ENCODE results near the gene ALG1.
"Not testable (repeated sequence)": the region's sequence is repeated elsewhere in the genome, so short reads cannot be mapped to it uniquely, and the experiment has no call there.

Gene ALG1

GRCh38 chr16:5103296-5104032, 31.8 kb downstream of the ALG1 start:
- DNase-seq: not testable (repeated sequence)

- DNase-seq: not testable (repeated sequence)
Observed at GRCh38 chr16:5105039-5105438, 33.4 kb downstream of the ALG1 start.

- DNase-seq: no peak
Observed at GRCh38 chr16:5108505-5109158, 37.0 kb downstream of the ALG1 start.

GRCh38 chr16:5110933-5111332, 39.3 kb downstream of the ALG1 start:
- not testable (repeated sequence) for DNase-seq

GRCh38 chr16:5116780-5117295, 45.2 kb downstream of the ALG1 start:
- DNase-seq: not testable (repeated sequence)

- DNase-seq: peak; percentile 20
Observed at GRCh38 chr16:5117300-5118087, 45.9 kb downstream of the ALG1 start.

- not testable (repeated sequence) for DNase-seq
Observed at GRCh38 chr16:5131467-5132004, 59.9 kb downstream of the ALG1 start.

GRCh38 chr16:5132915-5133600, 61.4 kb downstream of the ALG1 start:
- DNase-seq: not testable (repeated sequence)

- not testable (repeated sequence) for DNase-seq
Observed at GRCh38 chr16:5134739-5135452, 63.3 kb downstream of the ALG1 start.
